Keratinocyte (primary cell): ENCODE results near the gene YY1. TPM values are rescaled to one million over a fixed set of nuclear protein-coding genes. Genes with fewer than 3 reads are reported as not detected.
"Not testable (repeated sequence)": the region's sequence is repeated elsewhere in the genome, so short reads cannot be mapped to it uniquely, and the experiment has no call there.

Source experiments
- DNase-seq: peaks from one replicate; pipeline ENCODE4 v3.0.0-alpha.2; 2011; ENCODE audit warnings: low read depth, missing footprints, low spot score
- FAIRE-seq: peaks from 2 replicates; lab custom pipeline; 2011; peaks lifted over from hg19 to GRCh38; lab: Jason Lieb, UNC
- H2AFZ ChIP-seq: 2 replicates; pipeline ENCODE4 v1.6.0; 2012; ENCODE audit warnings: low read length, control low read depth, inconsistent platforms; ENCODE audit not compliant: control insufficient read depth
- H3K27ac ChIP-seq: 2 replicates; pipeline ENCODE4 v1.5.1; 2011; ENCODE audit warnings: low read length; ENCODE audit not compliant: control insufficient read depth, insufficient read depth
- H3K27me3 ChIP-seq: 3 replicates; pipeline ENCODE4 v1.6.0; 2011; ENCODE audit warnings: low read length; ENCODE audit not compliant: control insufficient read depth, insufficient read depth; ENCODE audit errors: extremely low read depth
- H3K36me3 ChIP-seq, 2 experiments: 2 replicates in 1 of 2; 3 replicates in 1 of 2; pipeline ENCODE4 v1.5.1; 2011; ENCODE audit warnings: low read length in 2 of 2, mild to moderate bottlenecking in 1 of 2; ENCODE audit not compliant: control insufficient read depth in 2 of 2, insufficient read depth in 2 of 2; ENCODE audit errors: extremely low read depth in 1 of 2
- H3K4me1 ChIP-seq: 3 replicates; pipeline ENCODE4 v1.5.1; 2011; ENCODE audit warnings: low read length; ENCODE audit not compliant: control insufficient read depth, insufficient read depth; ENCODE audit errors: extremely low read depth
- H3K4me2 ChIP-seq: 3 replicates; pipeline ENCODE4 v1.6.0; 2011; ENCODE audit warnings: low read depth, low read length; ENCODE audit not compliant: control insufficient read depth, insufficient read depth; ENCODE audit errors: extremely low read depth
- H3K4me3 ChIP-seq, 3 experiments: fragments of 200-600 bp in 1 of 3; sonication (generic) in 1 of 3; 2 replicates in 2 of 3; 3 replicates in 1 of 3; pipeline ENCODE4 v1.5.1; 2011 to 2016; ENCODE audit warnings: low read length in 3 of 3, mild to moderate bottlenecking in 3 of 3, control low read depth in 2 of 3, inconsistent platforms in 1 of 3, low read depth in 1 of 3, mixed read lengths in 1 of 3, mixed run types in 1 of 3, moderate library complexity in 1 of 3; ENCODE audit not compliant: control insufficient read depth in 2 of 3, insufficient read depth in 2 of 3; ENCODE audit errors: extremely low read depth in 1 of 3
- H3K79me2 ChIP-seq: 2 replicates; pipeline ENCODE4 v1.6.0; 2012; ENCODE audit warnings: low read length; ENCODE audit not compliant: control insufficient read depth, insufficient read depth
- H3K9ac ChIP-seq: 3 replicates; pipeline ENCODE4 v1.6.0; 2011; ENCODE audit warnings: low read length; ENCODE audit not compliant: control insufficient read depth, insufficient read depth; ENCODE audit errors: extremely low read depth
- H3K9me1 ChIP-seq: 3 replicates; pipeline ENCODE4 v1.6.0; 2011; ENCODE audit warnings: low read length; ENCODE audit not compliant: control insufficient read depth, insufficient read depth; ENCODE audit errors: extremely low read depth
- H3K9me3 ChIP-seq: 2 replicates; pipeline ENCODE4 v1.5.1; 2012; ENCODE audit warnings: low read depth, low read length; ENCODE audit not compliant: control insufficient read depth
- H4K20me1 ChIP-seq: 3 replicates; pipeline ENCODE4 v1.6.0; 2011; ENCODE audit warnings: low read length; ENCODE audit not compliant: control insufficient read depth, insufficient read depth; ENCODE audit errors: extremely low read depth
- CTCF ChIP-seq, 3 experiments: IDR thresholded peaks in 1 of 3; conservative IDR thresholded peaks in 1 of 3; optimal IDR thresholded peaks in 1 of 3; 2 replicates in 2 of 3; 3 replicates in 1 of 3; pipeline versions ENCODE3 to v1.5.1; 2011; ENCODE audit warnings: low read length in 3 of 3, mild to moderate bottlenecking in 3 of 3, moderate library complexity in 2 of 3, control low read depth in 1 of 3, inconsistent platforms in 1 of 3; ENCODE audit not compliant: insufficient read depth in 2 of 3; ENCODE audit errors: extremely low read depth in 1 of 3
- EZH2 ChIP-seq: IDR thresholded peaks from one replicate; pipeline ENCODE4 v1.6.1; 2012; ENCODE audit warnings: inconsistent platforms, mild to moderate bottlenecking, low read length, moderate library complexity
- dilution Hi-C: fragments of 300-500 bp; cut with MboI; formaldehyde crosslinking; loops from one replicate; pipeline ENCODE4 v1.7.0; 2020; ENCODE audit warnings: low sequenced_read_pairs; ENCODE audit not compliant: extremely low pct_ligation_motif_present
- polyA plus RNA-seq, 5 experiments: library from polyadenylated mRNA; depleted of rRNA in 3 of 5; stranded (reverse) in 3 of 5; stranded (forward) in 1 of 5; unstranded in 1 of 5; fragments of >200 nt; gene quantifications; 1 replicate in 1 of 5; 2 replicates in 3 of 5; 3 replicates in 1 of 5; pipeline versions ENCODE4 v1.2.1 to v1.2.3, GENCODE V29; 2011 to 2012; ENCODE audit warnings: missing spikeins in 2 of 5, low read depth in 1 of 5, low replicate concordance in 1 of 5

The YY1 gene
- polyA plus RNA-seq, 1 donor (not counting 4 experiments of a cell fraction or from before 2014, with no cell fraction given) = 65.6 TPM

GRCh38 chr14:100309028-100309737, 70.2 kb downstream of the YY1 start:
- Histone ChIP-seq H3K4me3 (no peak overlapping the region), H3K4me1 (peaks cover 14% of the 10 kb centered on the region), H3K79me2 (peaks cover 4% of the 10 kb centered on the region), H3K9me1 (no peaks in the 10 kb centered on the region), H3K9me3 (no peaks in the 10 kb centered on the region), H3K4me2 (no peak overlapping the region), H3K36me3 (no peaks in the 10 kb centered on the region), H3K27me3 (no peaks in the 10 kb centered on the region), H3K9ac (no peak overlapping the region), H4K20me1 (no peaks in the 10 kb centered on the region), H3K27ac (no peak overlapping the region), H2AFZ (no peak overlapping the region)
- FAIRE-seq (no peak), DNase-seq (no peak)
- dilution Hi-C loops = no loop called here
- TF ChIP-seq CTCF (optimal IDR thresholded peaks at IDR 0.05 in 1 of 3, IDR thresholded peaks at IDR 0.05 in 1 of 3, conservative IDR thresholded peaks at IDR 0.05 in 1 of 3; ENCODE audit: extremely low read depth in 1 of 3, insufficient read depth in 2 of 3, low read length in 3 of 3) = peak in 1 of 3 experiments; percentile 32
- no peak for TF ChIP-seq EZH2

- H3K4me1 ChIP-seq = peaks cover 13% of the 10 kb centered on the region
- H3K27ac ChIP-seq, dilution Hi-C loops, FAIRE-seq, H3K9ac ChIP-seq, H3K9me3 ChIP-seq, H3K4me2 ChIP-seq, DNase-seq, H2AFZ ChIP-seq, H3K9me1 ChIP-seq, H3K27me3 ChIP-seq, H4K20me1 ChIP-seq, H3K79me2 ChIP-seq, H3K36me3 ChIP-seq, H3K4me3 ChIP-seq: not testable (repeated sequence)
Measured at GRCh38 chr14:100312110-100312876, 73.3 kb downstream of the YY1 start.
